SU-DHL-6 (cell line): Measurements from ENCODE around the gene UQCRFS1.

Source experiments
- H2AFZ ChIP-seq: fragments of 200-600 bp; sonication (generic); 2 replicates; pipeline ENCODE4 v1.6.1; 2014; ENCODE audit warnings: low read depth, mild to moderate bottlenecking, moderate library complexity, mixed read lengths, antibody characterized with exemption, low read length; ENCODE audit not compliant: severe bottlenecking
- H3F3A ChIP-seq: fragments of 200-600 bp; shearing (Covaris generic); 2 replicates; pipeline ENCODE4 v1.6.0; 2016; ENCODE audit warnings: antibody characterized with exemption, mild to moderate bottlenecking; ENCODE audit not compliant: insufficient read depth
- H3K27ac ChIP-seq: fragments of 200-600 bp; sonication (generic); 2 replicates; pipeline ENCODE4 v1.5.1; 2016; ENCODE audit warnings: low read depth, mild to moderate bottlenecking, low read length, moderate library complexity, mixed read lengths
- H3K27me3 ChIP-seq: fragments of 200-600 bp; sonication (generic), shearing (Covaris generic); 2 replicates; pipeline ENCODE4 v1.6.0; 2014; ENCODE audit warnings: mild to moderate bottlenecking, low read length
- H3K36me3 ChIP-seq: fragments of 200-600 bp; sonication (generic); 2 replicates; pipeline ENCODE4 v1.6.1; 2014; ENCODE audit warnings: mild to moderate bottlenecking, low read length, mixed read lengths
- H3K4me2 ChIP-seq: fragments of 300-600, 200-600 bp; shearing (Covaris generic), sonication (generic); 2 replicates; pipeline ENCODE4 v1.6.0; 2014; ENCODE audit warnings: low read length, low read depth, mild to moderate bottlenecking; ENCODE audit not compliant: poor library complexity, severe bottlenecking
- H3K4me3 ChIP-seq: fragments of 200-600 bp; sonication (generic); 2 replicates; pipeline ENCODE4 v1.5.1; 2014; ENCODE audit warnings: antibody characterized with exemption, low read length, mild to moderate bottlenecking, mixed read lengths; ENCODE audit not compliant: insufficient read depth, poor library complexity, severe bottlenecking
- H3K79me2 ChIP-seq: fragments of 200-600 bp; sonication (generic); 2 replicates; pipeline ENCODE4 v1.6.1; 2014; ENCODE audit warnings: mild to moderate bottlenecking, low read length, moderate library complexity; ENCODE audit not compliant: insufficient read depth
- H3K9ac ChIP-seq: fragments of 200-600 bp; sonication (generic); 2 replicates; pipeline ENCODE4 v1.7.0; 2014; ENCODE audit warnings: mild to moderate bottlenecking, low read length
- H3K9me2 ChIP-seq: fragments of 200-600 bp; sonication (generic); replicated peaks from 2 replicates; pipeline ENCODE4 v1.6.1; 2014; ENCODE audit warnings: low read length; ENCODE audit not compliant: insufficient read depth
- H3K9me3 ChIP-seq: fragments of 200-600 bp; sonication (generic); 2 replicates; pipeline ENCODE4 v1.6.1; 2014; ENCODE audit warnings: low read length, mixed read lengths; ENCODE audit not compliant: insufficient read depth
- H4K20me1 ChIP-seq: fragments of 200-600 bp; sonication (generic); 2 replicates; pipeline ENCODE4 v1.6.1; 2014; ENCODE audit warnings: low read depth, mild to moderate bottlenecking, antibody characterized with exemption, low read length, moderate library complexity, mixed read lengths
- CTCF ChIP-seq: fragments of 200-600 bp; sonication (generic); IDR thresholded peaks from one replicate; pipeline ENCODE4 v1.5.1; 2017; ENCODE audit warnings: antibody characterized with exemption, mild to moderate bottlenecking, low read length, moderate library complexity; ENCODE audit not compliant: insufficient read depth, poor library complexity, severe bottlenecking
- EZH2phosphoT487 ChIP-seq: fragments of 200-600 bp; sonication (generic), shearing (Covaris generic); conservative IDR thresholded peaks from 2 replicates; pipeline ENCODE4 v1.6.1; 2018; ENCODE audit warnings: mild to moderate bottlenecking, antibody characterized with exemption, low read length, moderate library complexity, mixed read lengths

The UQCRFS1 gene

GRCh38 chr19:29259867-29260281 is 46.9 kb upstream of the UQCRFS1 start:
- no peak overlapping the region for H3K27ac ChIP-seq
- no peaks in the 10 kb centered on the region for H3K9me2 ChIP-seq
- TF ChIP-seq EZH2phosphoT487 (no peak), CTCF (no peak)
- no peak overlapping the region for H3K4me2 ChIP-seq
- H3K9ac ChIP-seq, result no peak overlapping the region
- no peaks in the 10 kb centered on the region for H3F3A ChIP-seq
- no peak overlapping the region for H2AFZ ChIP-seq
- no peak overlapping the region for H3K4me3 ChIP-seq
- no peaks in the 10 kb centered on the region for H4K20me1 ChIP-seq
- H3K27me3 ChIP-seq, result no peaks in the 10 kb centered on the region
- no peaks in the 10 kb centered on the region for H3K36me3 ChIP-seq
- no peaks in the 10 kb centered on the region for H3K9me3 ChIP-seq
- no peaks in the 10 kb centered on the region for H3K79me2 ChIP-seq

- no peak overlapping the region for H2AFZ ChIP-seq
- no peaks in the 10 kb centered on the region for H3K36me3 ChIP-seq
- TF ChIP-seq EZH2phosphoT487 (no peak), CTCF (peak; percentile 27)
- H3K9me2 ChIP-seq, result no peaks in the 10 kb centered on the region
- H3K9ac ChIP-seq, result no peak overlapping the region
- no peak overlapping the region for H3K4me2 ChIP-seq
- H4K20me1 ChIP-seq, result no peaks in the 10 kb centered on the region
- H3K79me2 ChIP-seq, result no peaks in the 10 kb centered on the region
- no peak overlapping the region for H3K4me3 ChIP-seq
- H3K27me3 ChIP-seq, result no peaks in the 10 kb centered on the region
- H3K27ac ChIP-seq, result no peak overlapping the region
- no peaks in the 10 kb centered on the region for H3F3A ChIP-seq
- no peaks in the 10 kb centered on the region for H3K9me3 ChIP-seq
These were observed 46.2 kb upstream of the UQCRFS1 start for GRCh38 chr19:29259153-29259552.

GRCh38 chr19:29256516-29256915 is 43.6 kb upstream of the UQCRFS1 start:
- Histone ChIP-seq H2AFZ (no peak overlapping the region), H3K4me2 (no peak overlapping the region), H3K4me3 (no peak overlapping the region), H3K9ac (no peak overlapping the region), H3K9me2 (no peaks in the 10 kb centered on the region), H3F3A (no peaks in the 10 kb centered on the region), H3K36me3 (no peaks in the 10 kb centered on the region), H3K27me3 (no peaks in the 10 kb centered on the region), H3K27ac (no peak overlapping the region), H3K79me2 (no peaks in the 10 kb centered on the region), H3K9me3 (no peaks in the 10 kb centered on the region), H4K20me1 (no peaks in the 10 kb centered on the region)
- TF ChIP-seq EZH2phosphoT487, result no peak
- no peak for TF ChIP-seq CTCF
